Nucleus accumbens (tissue), 56 donors: ENCODE data around the gene RAPGEF5.
A peak's percentile ranks its signal among the peaks of the same experiment; 100 is the strongest.

Experiments
- DNase-seq, 56 donors: peaks; one replicate each; lab custom pipeline; 2025; lab: John Stamatoyannopoulos, UW

The RAPGEF5 gene

GRCh38 chr7:22231141-22231540 is 125.8 kb downstream of the RAPGEF5 start:
- DNase-seq = no peak

GRCh38 chr7:22230238-22230637 is 126.7 kb downstream of the RAPGEF5 start:
- DNase-seq = no peak

- DNase-seq = no peak
Observed at GRCh38 chr7:22229148-22229547, 127.8 kb downstream of the RAPGEF5 start.

- no peak for DNase-seq
Observed at GRCh38 chr7:22223807-22224206, 133.1 kb downstream of the RAPGEF5 start.

GRCh38 chr7:22220941-22221340 is 136.0 kb downstream of the RAPGEF5 start:
- no peak for DNase-seq

GRCh38 chr7:22219739-22220493 is 137.0 kb downstream of the RAPGEF5 start:
- peak in 2 of 56 donors; percentile 36 to 40 for DNase-seq

GRCh38 chr7:22219036-22219435 is 137.9 kb downstream of the RAPGEF5 start:
- DNase-seq = peak in 48 of 56 donors; percentile 4 to 87 (median 64)

GRCh38 chr7:22216832-22217475 is 140.0 kb downstream of the RAPGEF5 start:
- DNase-seq = no peak

- DNase-seq = no peak
Observed at GRCh38 chr7:22216309-22216708, 140.6 kb downstream of the RAPGEF5 start.

- no peak for DNase-seq
Observed at GRCh38 chr7:22214000-22214399, 143.0 kb downstream of the RAPGEF5 start.

- DNase-seq = no peak
Observed at GRCh38 chr7:22213081-22213480, 143.9 kb downstream of the RAPGEF5 start.

- DNase-seq = no peak
Observed at GRCh38 chr7:22210967-22211366, 146.0 kb downstream of the RAPGEF5 start.

GRCh38 chr7:22210355-22210754 is 146.6 kb downstream of the RAPGEF5 start:
- no peak for DNase-seq

GRCh38 chr7:22208799-22209198 is 148.2 kb downstream of the RAPGEF5 start:
- no peak for DNase-seq

GRCh38 chr7:22207724-22208225 is 149.2 kb downstream of the RAPGEF5 start:
- DNase-seq = no peak

GRCh38 chr7:22205631-22206030 is 151.3 kb downstream of the RAPGEF5 start:
- DNase-seq = no peak

- DNase-seq = no peak
Observed at GRCh38 chr7:22204312-22204711, 152.6 kb downstream of the RAPGEF5 start.

GRCh38 chr7:22202141-22202540 is 154.8 kb downstream of the RAPGEF5 start:
- DNase-seq = no peak

GRCh38 chr7:22201186-22201880 is 155.6 kb downstream of the RAPGEF5 start:
- DNase-seq = peak in 1 of 56 donors; percentile 18

- no peak for DNase-seq
Observed at GRCh38 chr7:22200777-22201176, 156.2 kb downstream of the RAPGEF5 start.

- no peak for DNase-seq
Observed at GRCh38 chr7:22200238-22200637, 156.7 kb downstream of the RAPGEF5 start.
